MM.1S (cell line): ENCODE measurements around the gene GALNT12.

Experiments
- EZH2phosphoT487 ChIP-seq: fragments of 300-600 bp; sonication (generic); IDR thresholded peaks from 2 replicates; pipeline ENCODE4 v1.6.1; 2018; ENCODE audit warnings: antibody characterized with exemption, low read length
- TF ChIP-seq, protein P1 (sequence below): fragments of 300-600 bp; sonication (generic); IDR thresholded peaks from 2 replicates; pipeline ENCODE4 v1.5.1; 2016; ENCODE audit warnings: antibody characterized with exemption, low read length, mixed read lengths

GRCh38 chr9:98873526-98873925 is 66.1 kb downstream of the GALNT12 start:
- TF ChIP-seq, protein P1, sequence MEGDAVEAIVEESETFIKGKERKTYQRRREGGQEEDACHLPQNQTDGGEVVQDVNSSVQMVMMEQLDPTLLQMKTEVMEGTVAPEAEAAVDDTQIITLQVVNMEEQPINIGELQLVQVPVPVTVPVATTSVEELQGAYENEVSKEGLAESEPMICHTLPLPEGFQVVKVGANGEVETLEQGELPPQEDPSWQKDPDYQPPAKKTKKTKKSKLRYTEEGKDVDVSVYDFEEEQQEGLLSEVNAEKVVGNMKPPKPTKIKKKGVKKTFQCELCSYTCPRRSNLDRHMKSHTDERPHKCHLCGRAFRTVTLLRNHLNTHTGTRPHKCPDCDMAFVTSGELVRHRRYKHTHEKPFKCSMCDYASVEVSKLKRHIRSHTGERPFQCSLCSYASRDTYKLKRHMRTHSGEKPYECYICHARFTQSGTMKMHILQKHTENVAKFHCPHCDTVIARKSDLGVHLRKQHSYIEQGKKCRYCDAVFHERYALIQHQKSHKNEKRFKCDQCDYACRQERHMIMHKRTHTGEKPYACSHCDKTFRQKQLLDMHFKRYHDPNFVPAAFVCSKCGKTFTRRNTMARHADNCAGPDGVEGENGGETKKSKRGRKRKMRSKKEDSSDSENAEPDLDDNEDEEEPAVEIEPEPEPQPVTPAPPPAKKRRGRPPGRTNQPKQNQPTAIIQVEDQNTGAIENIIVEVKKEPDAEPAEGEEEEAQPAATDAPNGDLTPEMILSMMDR = no peak
- no peak for TF ChIP-seq EZH2phosphoT487
